NCI-H524 treated with DMSO at 0.1 percent for 48 hours (cell line): ENCODE measurements around the gene C1QB.
"Not testable (repeated sequence)": the region's sequence is repeated elsewhere in the genome, so short reads cannot be mapped to it uniquely, and the experiment has no call there.

Experiments
- DNase-seq: peaks from one replicate; lab custom pipeline; 2025; lab: John Stamatoyannopoulos, UW

Gene C1QB

GRCh38 chr1:22699681-22700520 is 46.9 kb downstream of the C1QB start:
- DNase-seq: no peak

- no peak for DNase-seq
These were observed 49.5 kb downstream of the C1QB start for GRCh38 chr1:22702296-22703085.

GRCh38 chr1:22704440-22705067 is 51.5 kb downstream of the C1QB start:
- DNase-seq: no peak

- DNase-seq: no peak
These were observed 52.5 kb downstream of the C1QB start for GRCh38 chr1:22705586-22705985.

GRCh38 chr1:22706100-22706499 is 53.1 kb downstream of the C1QB start:
- not testable (repeated sequence) for DNase-seq

GRCh38 chr1:22708777-22709176 is 55.7 kb downstream of the C1QB start:
- no peak for DNase-seq

GRCh38 chr1:22709227-22709626 is 56.2 kb downstream of the C1QB start:
- DNase-seq: no peak

GRCh38 chr1:22709891-22710700 is 57.1 kb downstream of the C1QB start:
- no peak for DNase-seq

- no peak for DNase-seq
These were observed 57.6 kb downstream of the C1QB start, which contains the start of gene EPHB2 for GRCh38 chr1:22710701-22711049. TSS of gene EPHB2 (plus strand) at chr1:22710839. CDS start at chr1:22710983, 144 bp downstream.

GRCh38 chr1:22711071-22711470 is 58.0 kb downstream of the C1QB start:
- DNase-seq: no peak
